H9 (cell line): ENCODE results near the gene UVSSA. TPM values are rescaled to one million over a fixed set of nuclear protein-coding genes. Genes with fewer than 3 reads are reported as not detected.
"Not testable (repeated sequence)": the region's sequence is repeated elsewhere in the genome, so short reads cannot be mapped to it uniquely, and the experiment has no call there.

Source experiments
- DNase-seq: peaks from one replicate; pipeline ENCODE4 v3.0.0-alpha.2; 2017
- H2AFZ ChIP-seq: one replicate; pipeline ENCODE4 v1.6.1; 2013; ENCODE audit warnings: mild to moderate bottlenecking, low read length, control low read depth, moderate library complexity
- H2AK5ac ChIP-seq: 2 replicates; pipeline ENCODE4 v1.6.1; 2013; ENCODE audit warnings: low read length, control low read depth, mixed read lengths; ENCODE audit not compliant: insufficient read length
- H2BK120ac ChIP-seq: one replicate; pipeline ENCODE4 v1.6.1; 2013; ENCODE audit warnings: low read depth, mild to moderate bottlenecking, low read length, control low read depth, inconsistent platforms; ENCODE audit not compliant: poor library complexity, severe bottlenecking
- H2BK12ac ChIP-seq: 2 replicates; pipeline ENCODE4 v1.6.1; 2013; ENCODE audit warnings: low read length, control low read depth, mixed read lengths, low read depth; ENCODE audit not compliant: insufficient read length
- H2BK15ac ChIP-seq: 2 replicates; pipeline ENCODE4 v1.6.1; 2013; ENCODE audit warnings: low read depth, low read length, control low read depth
- H2BK20ac ChIP-seq: one replicate; pipeline ENCODE4 v1.6.1; 2013; ENCODE audit warnings: low read depth, mild to moderate bottlenecking, low read length, control low read depth, inconsistent platforms; ENCODE audit not compliant: poor library complexity, severe bottlenecking
- H2BK5ac ChIP-seq: 2 replicates; pipeline ENCODE4 v1.6.1; 2013; ENCODE audit warnings: low read length, control low read depth, mixed read lengths; ENCODE audit not compliant: insufficient read length
- H3K14ac ChIP-seq: 2 replicates; pipeline ENCODE4 v1.6.1; 2013; ENCODE audit warnings: low read length, control low read depth; ENCODE audit not compliant: insufficient read depth
- H3K18ac ChIP-seq: 2 replicates; pipeline ENCODE4 v1.6.1; 2013; ENCODE audit warnings: low read depth, mild to moderate bottlenecking, mixed read lengths, low read length, control low read depth; ENCODE audit not compliant: insufficient read length
- H3K23ac ChIP-seq: 2 replicates; pipeline ENCODE4 v1.6.1; 2013; ENCODE audit warnings: low read length, control low read depth, mixed read lengths, low read depth; ENCODE audit not compliant: insufficient read length
- H3K23me2 ChIP-seq: 2 replicates; pipeline ENCODE4 v1.6.1; 2013; ENCODE audit warnings: low read depth, mild to moderate bottlenecking, mixed read lengths, low read length, control low read depth; ENCODE audit not compliant: insufficient read length, poor library complexity, severe bottlenecking
- H3K27ac ChIP-seq: 2 replicates; pipeline ENCODE4 v1.5.1; 2013; ENCODE audit warnings: low read length, control low read depth, mixed read lengths, low read depth; ENCODE audit not compliant: insufficient read length
- H3K27me3 ChIP-seq: 2 replicates; pipeline ENCODE4 v1.6.1; 2013; ENCODE audit warnings: low read length, control low read depth, inconsistent platforms; ENCODE audit not compliant: insufficient read depth
- H3K4ac ChIP-seq: 2 replicates; pipeline ENCODE4 v1.6.1; 2013; ENCODE audit warnings: low read depth, mild to moderate bottlenecking, control low read depth, inconsistent platforms, low read length, moderate library complexity
- H3K4me1 ChIP-seq: 2 replicates; pipeline ENCODE4 v1.6.1; 2013; ENCODE audit warnings: low read length, control low read depth, inconsistent platforms; ENCODE audit not compliant: insufficient read depth
- H3K4me2 ChIP-seq: 2 replicates; pipeline ENCODE4 v1.6.1; 2013; ENCODE audit warnings: low read length, control low read depth, mixed read lengths; ENCODE audit not compliant: insufficient read length, insufficient read depth
- H3K56ac ChIP-seq: 2 replicates; pipeline ENCODE4 v1.6.1; 2013; ENCODE audit warnings: low read depth, mild to moderate bottlenecking, mixed read lengths, low read length, control low read depth; ENCODE audit not compliant: insufficient read length
- H3K79me1 ChIP-seq: 2 replicates; pipeline ENCODE4 v1.6.1; 2013; ENCODE audit warnings: low read depth, mild to moderate bottlenecking, moderate library complexity, low read length, control low read depth, inconsistent platforms; ENCODE audit not compliant: insufficient read depth, poor library complexity, severe bottlenecking
- H3K79me2 ChIP-seq: 2 replicates; pipeline ENCODE4 v1.6.1; 2013; ENCODE audit warnings: low read length, control low read depth, inconsistent platforms; ENCODE audit not compliant: insufficient read depth
- H3K9ac ChIP-seq: 2 replicates; pipeline ENCODE4 v1.6.1; 2013; ENCODE audit warnings: low read length, control low read depth, mixed read lengths; ENCODE audit not compliant: insufficient read length; ENCODE audit errors: extremely low read depth
- H3K9me3 ChIP-seq: one replicate; pipeline ENCODE4 v1.6.1; 2013; ENCODE audit warnings: low read depth, low read length, inconsistent platforms; ENCODE audit not compliant: control insufficient read depth
- H3T11ph ChIP-seq: one replicate; pipeline ENCODE4 v1.6.1; 2013; ENCODE audit warnings: mild to moderate bottlenecking, low read length, control low read depth, inconsistent platforms
- H4K20me1 ChIP-seq: one replicate; pipeline ENCODE4 v1.6.1; 2013; ENCODE audit not compliant: control insufficient read depth, insufficient read length, insufficient read depth
- H4K5ac ChIP-seq: 2 replicates; pipeline ENCODE4 v1.6.1; 2013; ENCODE audit warnings: low read depth, mild to moderate bottlenecking, mixed read lengths, low read length, control low read depth; ENCODE audit not compliant: insufficient read length
- H4K8ac ChIP-seq: replicated peaks from 2 replicates; pipeline ENCODE4 v1.6.1; 2013; ENCODE audit warnings: low read length, control low read depth, mixed read lengths, low read depth; ENCODE audit not compliant: insufficient read length
- H4K91ac ChIP-seq: 2 replicates; pipeline ENCODE4 v1.6.1; 2013; ENCODE audit warnings: low read depth, mild to moderate bottlenecking, moderate library complexity, mixed read lengths, low read length, control low read depth; ENCODE audit not compliant: insufficient read length
- H3K27ac Mint-ChIP-seq, 3 experiments: 2 replicates in 2 of 3; 3 replicates in 1 of 3; pipeline ENCODE4 v1.8.0; 2020 to 2021; ENCODE audit warnings: mixed read lengths in 3 of 3, mild to moderate bottlenecking in 1 of 3, moderate library complexity in 1 of 3
- H3K27me3 Mint-ChIP-seq: 2 replicates; pipeline ENCODE4 v1.8.0; 2021; ENCODE audit warnings: low read depth, mild to moderate bottlenecking, moderate library complexity, mixed read lengths
- H3K36me3 Mint-ChIP-seq, 3 experiments: 2 replicates in 2 of 3; 3 replicates in 1 of 3; pipeline ENCODE4 v1.8.0; 2020 to 2021; ENCODE audit warnings: low read depth in 3 of 3, mixed read lengths in 3 of 3; ENCODE audit not compliant: insufficient read depth in 1 of 3
- H3K4me1 Mint-ChIP-seq, 2 experiments: 2 replicates each; pipeline ENCODE4 v1.8.0; 2020; ENCODE audit warnings: mixed read lengths in 2 of 2
- H3K4me3 Mint-ChIP-seq, 2 experiments: 2 replicates in 1 of 2; 3 replicates in 1 of 2; pipeline ENCODE4 v1.8.0; 2020 to 2021; ENCODE audit warnings: mild to moderate bottlenecking in 2 of 2, mixed read lengths in 2 of 2, moderate library complexity in 1 of 2
- H3K9me3 Mint-ChIP-seq, 2 experiments: 2 replicates in 1 of 2; 3 replicates in 1 of 2; pipeline ENCODE4 v1.8.0; 2020; ENCODE audit warnings: mild to moderate bottlenecking in 2 of 2, mixed read lengths in 2 of 2, moderate library complexity in 1 of 2
- WGBS: extraction: QIAGEN DNeasy Blood & Tissue Kit; methylation state at CpG from one replicate; pipeline ENCODE4 v1.1.7; 2013; ENCODE audit warnings: missing lambda C conversion rate, low lambda C conversion rate, mixed read lengths; ENCODE audit not compliant: insufficient read length; ENCODE audit errors: extremely low coverage; 5-methylcytosine and 5-hydroxymethylcytosine counted together
- total RNA-seq: library from RNA; stranded (reverse); gene quantifications from 2 replicates; pipeline ENCODE4 v1.2.1, GENCODE V29; 2021
- TF ChIP-seq, protein P1 (sequence below): fragments of 200-600 bp; sonication (generic); conservative IDR thresholded peaks from 3 replicates; pipeline ENCODE4 v1.8.0; 2021; ENCODE audit warnings: antibody characterized with exemption, mild to moderate bottlenecking

The UVSSA gene
- total RNA-seq, 1 experiment from 2014 or later = 15.9 TPM

DNA sequence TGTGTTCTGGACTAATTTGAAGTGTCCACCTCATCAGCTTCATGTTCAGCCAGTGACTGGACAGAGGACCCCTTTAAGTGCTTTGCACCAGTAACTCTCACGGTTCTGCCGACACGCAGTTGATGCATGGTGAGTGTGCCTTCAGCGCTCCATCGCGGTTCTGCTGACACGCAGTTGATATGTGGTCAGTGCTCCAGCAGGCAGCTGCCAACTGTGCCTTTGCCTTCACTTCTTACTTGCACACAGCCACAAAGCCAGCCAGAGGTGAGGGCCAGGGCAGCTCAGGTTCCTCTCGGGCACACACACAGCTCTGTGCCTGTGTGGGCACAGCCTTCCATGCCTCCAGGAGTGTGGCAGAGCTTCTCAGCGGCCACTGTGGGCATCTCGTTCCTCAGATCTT is 46.9 kb downstream of the UVSSA start:
- H3K27ac ChIP-seq = no peak overlapping the region
- H2BK12ac ChIP-seq = no peak overlapping the region
- no peaks in the 10 kb centered on the region for H3K79me2 ChIP-seq
- H3K56ac ChIP-seq = no peak overlapping the region
- no peak overlapping the region for H2AK5ac ChIP-seq
- no peak overlapping the region for H3K4me3 Mint-ChIP-seq
- no peaks in the 10 kb centered on the region for H4K20me1 ChIP-seq
- H2BK5ac ChIP-seq = no peak overlapping the region
- peaks cover 4% of the 10 kb centered on the region; the same call in 1 of the 2 replicates for H3K27me3 Mint-ChIP-seq
- H2AFZ ChIP-seq = no peak overlapping the region
- no peak overlapping the region for H3K4me2 ChIP-seq
- H3K4ac ChIP-seq = no peak overlapping the region
- no peak overlapping the region for H4K8ac ChIP-seq
- H3K27ac Mint-ChIP-seq = no peak overlapping the region
- no peak overlapping the region for H3T11ph ChIP-seq
- no peak overlapping the region for H2BK120ac ChIP-seq
- no peak overlapping the region for H3K23ac ChIP-seq
- H2BK20ac ChIP-seq = no peak overlapping the region
- no peak overlapping the region for H3K18ac ChIP-seq
- no CpG with 5 or more reads among the region's 10 CpGs for WGBS
- no peaks in the 10 kb centered on the region for H3K27me3 ChIP-seq
- H2BK15ac ChIP-seq = no peak overlapping the region
- TF ChIP-seq, protein P1, sequence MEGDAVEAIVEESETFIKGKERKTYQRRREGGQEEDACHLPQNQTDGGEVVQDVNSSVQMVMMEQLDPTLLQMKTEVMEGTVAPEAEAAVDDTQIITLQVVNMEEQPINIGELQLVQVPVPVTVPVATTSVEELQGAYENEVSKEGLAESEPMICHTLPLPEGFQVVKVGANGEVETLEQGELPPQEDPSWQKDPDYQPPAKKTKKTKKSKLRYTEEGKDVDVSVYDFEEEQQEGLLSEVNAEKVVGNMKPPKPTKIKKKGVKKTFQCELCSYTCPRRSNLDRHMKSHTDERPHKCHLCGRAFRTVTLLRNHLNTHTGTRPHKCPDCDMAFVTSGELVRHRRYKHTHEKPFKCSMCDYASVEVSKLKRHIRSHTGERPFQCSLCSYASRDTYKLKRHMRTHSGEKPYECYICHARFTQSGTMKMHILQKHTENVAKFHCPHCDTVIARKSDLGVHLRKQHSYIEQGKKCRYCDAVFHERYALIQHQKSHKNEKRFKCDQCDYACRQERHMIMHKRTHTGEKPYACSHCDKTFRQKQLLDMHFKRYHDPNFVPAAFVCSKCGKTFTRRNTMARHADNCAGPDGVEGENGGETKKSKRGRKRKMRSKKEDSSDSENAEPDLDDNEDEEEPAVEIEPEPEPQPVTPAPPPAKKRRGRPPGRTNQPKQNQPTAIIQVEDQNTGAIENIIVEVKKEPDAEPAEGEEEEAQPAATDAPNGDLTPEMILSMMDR = no peak
- no peak overlapping the region for H4K5ac ChIP-seq
- DNase-seq = no peak
- peaks cover 5% of the 10 kb centered on the region for H3K9me3 ChIP-seq
- H3K4me1 ChIP-seq = no peaks in the 10 kb centered on the region
- H3K9ac ChIP-seq = no peak overlapping the region
- H3K9me3 Mint-ChIP-seq = peaks cover 16 to 28% of the 10 kb centered on the region in 2 experiments
- no peaks in the 10 kb centered on the region for H3K79me1 ChIP-seq
- no peak overlapping the region; the same call in 1 of the 2 replicates for H3K14ac ChIP-seq
- H3K23me2 ChIP-seq = no peaks in the 10 kb centered on the region
- H3K4me1 Mint-ChIP-seq = no peaks in the 10 kb centered on the region
- peaks cover 15 to 28% (median 18%) of the 10 kb centered on the region in 3 experiments for H3K36me3 Mint-ChIP-seq
- H4K91ac ChIP-seq = no peak overlapping the region

DNA sequence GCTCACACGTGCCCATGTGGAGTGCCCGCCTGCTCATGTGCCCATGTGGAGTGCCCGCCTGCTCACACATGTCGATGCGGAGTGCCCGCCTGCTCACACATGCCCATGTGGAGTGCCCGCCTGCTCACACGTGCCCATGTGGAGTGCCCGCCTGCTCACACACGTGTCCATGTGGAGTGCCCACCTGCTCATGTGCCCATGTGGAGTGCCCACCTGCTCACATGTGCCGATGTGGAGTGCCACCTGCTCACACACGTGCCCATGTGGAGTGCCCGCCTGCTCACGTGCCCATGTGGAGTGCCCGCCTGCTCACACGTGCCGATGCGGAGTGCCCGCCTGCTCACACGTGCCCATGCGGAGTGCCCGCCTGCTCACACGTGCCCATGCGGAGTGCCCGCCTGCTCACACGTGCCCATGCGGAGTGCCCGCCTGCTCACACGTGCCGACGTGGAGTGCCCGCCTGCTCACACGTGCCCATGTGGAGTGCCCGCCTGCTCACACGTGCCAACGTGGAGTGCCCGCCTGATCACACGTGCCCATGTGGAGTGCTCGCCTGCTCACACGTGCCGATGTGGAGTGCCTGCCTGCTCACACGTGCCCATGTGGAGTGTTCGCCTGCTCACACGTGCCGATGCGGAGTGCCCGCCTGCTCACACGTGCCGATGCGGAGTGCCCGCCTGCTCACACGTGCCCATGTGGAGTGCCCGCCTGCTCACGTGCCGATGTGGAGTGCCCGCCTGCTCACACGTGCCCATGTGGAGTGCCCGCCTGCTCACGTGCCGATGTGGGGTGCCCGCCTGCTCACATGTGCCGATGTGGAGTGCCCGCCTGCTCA is 47.8 kb downstream of the UVSSA start:
- WGBS = no CpG with 5 or more reads among the region's 63 CpGs
- not testable (repeated sequence) for H2BK5ac ChIP-seq, H3K56ac ChIP-seq, H2BK20ac ChIP-seq, H3K9me3 ChIP-seq, H4K91ac ChIP-seq, H3K27me3 ChIP-seq, H2AFZ ChIP-seq, H3K27ac Mint-ChIP-seq, H4K8ac ChIP-seq, H3T11ph ChIP-seq, H3K9ac ChIP-seq, H3K4me2 ChIP-seq, H3K27ac ChIP-seq, H2BK15ac ChIP-seq, DNase-seq, H3K18ac ChIP-seq, H3K27me3 Mint-ChIP-seq, H2AK5ac ChIP-seq, H3K14ac ChIP-seq, H3K4me1 ChIP-seq, H3K79me2 ChIP-seq, H3K4me3 Mint-ChIP-seq, H3K79me1 ChIP-seq, H2BK12ac ChIP-seq, H4K5ac ChIP-seq, H4K20me1 ChIP-seq, H3K23ac ChIP-seq, H3K23me2 ChIP-seq, H2BK120ac ChIP-seq, H3K4ac ChIP-seq, H3K4me1 Mint-ChIP-seq
- H3K36me3 Mint-ChIP-seq = peaks cover 17 to 29% (median 21%) of the 10 kb centered on the region in 3 experiments
- peaks cover 20 to 35% of the 10 kb centered on the region in 2 experiments for H3K9me3 Mint-ChIP-seq
